GM18870 (cell line): ENCODE data around the gene TPST2.
"Not testable (repeated sequence)": the region's sequence is repeated elsewhere in the genome, so short reads cannot be mapped to it uniquely, and the experiment has no call there.

Experiments
- ATAC-seq: cut with Tn5 transposase; IDR thresholded peaks from one replicate; pipeline ENCODE4 v1.9.1; 2021; ENCODE audit warnings: moderate library complexity; ENCODE audit not compliant: unreplicated experiment

Gene TPST2

DNA sequence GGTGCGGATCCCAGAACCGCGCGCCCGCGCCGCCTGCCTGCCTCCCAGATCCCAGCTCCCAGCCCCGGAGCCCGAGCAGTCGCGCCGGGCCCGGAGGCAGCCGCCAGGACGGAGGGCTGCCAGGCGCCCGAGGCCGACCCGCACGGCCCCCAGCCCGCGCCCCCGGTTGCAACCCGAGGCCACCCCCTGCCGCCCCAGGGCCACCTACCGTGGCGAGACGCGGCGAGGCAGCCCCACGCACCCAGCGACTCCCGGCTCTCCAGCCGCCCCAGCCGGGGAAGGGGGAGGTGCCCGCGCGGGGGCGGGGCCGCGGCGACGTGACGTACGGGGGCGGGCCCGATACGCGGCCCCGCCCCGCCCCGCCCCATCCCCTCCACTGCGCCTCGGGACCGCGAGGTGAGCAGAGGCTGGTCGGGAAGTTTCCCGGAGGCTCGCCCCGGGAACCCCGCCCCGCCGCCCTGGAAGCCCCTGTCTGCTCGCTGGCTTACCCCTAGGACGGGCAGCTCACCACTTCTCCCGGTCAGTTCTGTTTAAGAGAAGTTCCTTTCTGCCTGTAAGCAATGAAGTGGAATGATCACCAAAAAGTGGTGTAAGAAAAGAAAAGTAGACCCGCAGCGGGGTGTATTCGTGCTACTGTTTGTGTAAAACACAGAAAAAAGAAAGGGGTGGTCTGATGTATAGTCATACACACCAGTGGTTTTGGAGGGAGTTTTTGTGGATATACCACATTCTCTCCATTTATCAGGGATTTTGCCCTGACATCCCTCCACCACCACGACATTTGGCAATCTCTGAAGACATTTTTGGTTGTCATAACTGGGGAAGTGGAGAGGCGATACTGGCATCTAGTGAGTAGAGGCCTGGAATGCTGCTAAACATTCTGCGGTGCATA, at the start of gene TPST2:
TPST2 (minus strand) TSS at position 288 of the 892 bp plus-strand sequence. CDS start 48,502 bp downstream, outside the sequence.
- no peak for ATAC-seq

DNA sequence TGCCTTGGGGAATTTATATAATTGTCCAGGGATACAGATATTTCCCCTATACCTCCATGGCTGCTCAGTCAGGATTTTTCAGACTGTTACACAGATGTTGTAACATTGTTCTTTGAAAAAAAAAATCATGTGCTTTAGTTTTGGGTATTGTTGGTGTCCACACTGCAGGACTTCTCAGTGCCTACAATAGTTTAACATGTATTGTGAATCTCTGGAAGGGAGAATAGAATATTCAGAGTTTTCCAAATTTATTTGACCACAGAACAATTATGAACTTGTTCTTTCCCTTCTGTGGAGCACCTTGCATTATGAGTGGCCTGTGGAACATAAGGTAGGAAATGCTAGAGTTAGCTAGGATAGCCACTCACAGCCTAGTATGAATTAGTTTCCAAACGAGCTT, 46.4 kb upstream of the TPST2 start:
- ATAC-seq, result no peak

DNA sequence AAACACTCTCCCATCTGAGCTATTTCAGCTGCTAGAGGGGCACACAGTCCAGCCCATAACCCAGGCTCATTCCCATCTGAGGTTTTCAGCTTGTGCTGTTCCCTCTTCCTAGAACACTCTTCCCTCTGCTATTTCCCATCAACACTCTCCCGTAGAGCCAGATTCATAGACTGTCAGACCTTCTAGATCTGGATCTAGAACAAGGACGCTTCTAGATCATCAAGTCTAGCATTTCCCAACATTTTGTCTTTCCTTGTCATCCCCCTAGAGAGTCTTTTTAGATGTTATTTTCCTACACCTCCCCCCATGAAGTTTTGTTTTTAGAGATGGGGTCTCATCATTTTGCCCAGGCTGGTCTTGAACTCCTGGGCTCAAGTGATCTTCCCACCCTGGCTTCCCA, 45.2 kb upstream of the TPST2 start:
- no peak for ATAC-seq

DNA sequence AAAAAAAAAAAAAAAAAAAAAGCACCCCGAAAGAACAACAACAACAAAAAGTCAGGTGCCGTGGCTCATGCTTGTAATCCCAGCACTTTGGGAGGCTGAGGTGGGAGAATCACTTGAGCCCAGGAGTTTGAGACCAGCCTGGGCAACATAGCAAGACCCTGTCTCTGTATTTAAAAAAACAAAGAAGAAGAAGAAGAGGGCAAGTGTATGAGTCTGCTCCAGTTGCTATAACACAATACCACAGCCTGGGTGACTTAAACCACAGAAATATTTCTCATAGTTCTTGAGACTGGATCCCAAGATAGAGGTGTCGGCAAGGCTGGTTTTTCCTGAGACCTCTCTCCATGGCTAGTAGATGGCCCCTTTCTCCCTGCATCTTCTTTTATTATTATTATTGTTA, 44.3 kb upstream of the TPST2 start:
- no peak for ATAC-seq

GRCh38 chr22:26632422-26633155, 42.7 kb upstream of the TPST2 start:
- ATAC-seq, result no peak

DNA sequence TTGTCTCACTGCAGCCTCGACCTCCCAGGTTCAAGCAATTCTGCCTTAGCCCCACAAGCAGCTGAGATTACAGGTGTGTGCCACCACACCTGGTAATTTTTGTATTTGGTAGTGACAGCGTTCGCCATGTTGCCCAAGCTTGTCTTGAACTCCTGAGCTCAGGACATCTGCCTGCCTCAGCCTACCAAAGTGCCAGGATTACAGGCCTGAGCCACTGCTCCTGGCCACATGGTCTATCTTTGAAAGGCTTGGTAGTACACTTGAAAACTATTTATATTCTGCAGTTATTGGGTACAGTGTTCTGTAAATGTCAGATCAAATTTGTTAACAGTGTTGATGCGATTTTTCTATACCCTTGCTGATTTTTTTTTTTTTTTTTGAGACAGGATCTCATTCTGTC, 41.4 kb upstream of the TPST2 start:
- no peak for ATAC-seq

GRCh38 chr22:26629988-26630761, 40.2 kb upstream of the TPST2 start:
- ATAC-seq, result no peak

DNA sequence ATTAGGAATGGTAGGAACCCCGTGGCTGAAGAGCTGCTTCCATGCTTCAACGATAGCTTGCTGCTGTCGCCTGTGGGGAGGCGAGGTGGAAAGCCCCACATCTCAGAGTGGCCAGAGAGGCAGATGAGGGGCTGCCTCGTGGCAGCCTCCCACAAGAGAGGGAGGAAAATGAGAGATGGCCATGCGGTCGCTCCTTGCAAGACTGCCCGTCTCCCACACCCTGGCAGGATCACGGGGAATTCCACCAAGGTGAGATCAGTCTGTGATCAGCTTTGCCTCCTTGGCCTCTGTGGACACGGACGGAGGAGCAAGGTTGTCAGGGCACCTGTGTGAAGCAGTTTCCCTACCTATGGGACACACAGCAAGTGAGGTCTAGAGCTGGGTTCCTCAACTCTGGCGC, 34.9 kb upstream of the TPST2 start:
- ATAC-seq, result no peak

GRCh38 chr22:26623984-26624383, 34.1 kb upstream of the TPST2 start:
- no peak for ATAC-seq

DNA sequence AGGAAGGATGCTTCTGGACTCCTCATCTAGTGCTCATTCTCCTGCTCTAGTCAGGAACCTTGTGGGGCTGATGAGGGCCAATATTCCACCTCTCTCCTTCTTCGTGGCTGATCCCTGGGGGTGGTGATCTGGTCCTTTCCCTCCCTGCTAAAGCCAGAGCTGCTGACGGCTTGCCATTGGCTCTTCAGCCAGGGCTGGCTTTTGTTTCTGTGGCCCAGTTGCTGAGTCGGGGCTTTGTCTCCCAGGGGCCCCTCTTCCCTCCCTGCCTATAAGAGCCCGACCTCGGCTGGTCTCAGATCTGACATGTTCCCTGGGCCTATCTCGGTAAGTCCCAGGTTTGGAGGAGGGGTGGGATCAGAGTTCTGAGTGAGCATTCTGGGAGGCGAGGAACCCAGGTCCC, 31.7 kb upstream of the TPST2 start, which contains the start of gene CRYBA4:
CRYBA4 (plus strand) TSS at position 301 of the 400 bp plus-strand sequence. CDS start 634 bp downstream, outside the sequence.
- no peak for ATAC-seq

DNA sequence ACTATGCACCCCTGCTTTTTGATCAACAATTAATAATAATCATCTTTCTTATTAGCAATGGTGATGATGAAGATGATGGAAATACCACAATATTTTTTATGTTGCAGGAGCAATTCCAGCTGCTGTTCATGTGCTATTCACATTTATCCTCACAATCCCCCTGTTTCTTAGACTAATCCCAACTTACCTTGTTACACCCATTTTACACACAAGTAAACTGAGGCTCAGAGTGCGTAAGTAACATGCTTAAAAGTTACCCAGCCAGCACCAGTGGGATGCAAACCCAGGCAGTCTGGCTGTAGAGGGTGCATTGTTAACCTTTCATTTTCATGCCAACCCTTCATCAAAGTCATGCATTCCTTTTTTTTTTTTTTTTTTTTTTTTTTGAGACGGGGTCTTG, 30.3 kb upstream of the TPST2 start:
- ATAC-seq, result no peak

- no peak for ATAC-seq
These were observed 29.6 kb upstream of the TPST2 start for GRCh38 chr22:26619510-26619909.

DNA sequence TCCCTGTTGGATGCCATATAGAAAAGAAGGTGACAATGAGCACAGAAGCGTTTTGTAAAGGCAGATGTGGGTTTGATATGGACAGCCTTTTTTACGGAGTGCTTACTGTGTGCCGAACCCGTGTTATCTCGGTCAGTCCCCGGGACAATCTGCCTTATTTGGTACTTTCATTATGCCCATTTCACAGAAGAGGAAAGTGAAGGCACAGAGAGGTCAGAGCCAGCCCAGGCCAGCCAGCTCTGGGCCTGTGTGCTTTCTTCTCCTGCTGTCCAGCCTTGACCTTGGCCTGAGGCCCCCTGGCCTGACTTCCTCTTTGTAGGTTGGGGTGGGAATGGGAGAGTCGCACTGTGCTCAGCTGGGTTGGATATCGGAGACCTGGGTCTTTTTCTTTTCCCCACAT, 28.5 kb upstream of the TPST2 start:
- ATAC-seq, result no peak

GRCh38 chr22:26617271-26618199, 27.6 kb upstream of the TPST2 start, which contains the start of gene CRYBB1:
Gene CRYBB1, minus strand, starts transcription at chr22:26618027. Its CDS starts 1,708 bp downstream, at chr22:26616319.
- no peak for ATAC-seq

DNA sequence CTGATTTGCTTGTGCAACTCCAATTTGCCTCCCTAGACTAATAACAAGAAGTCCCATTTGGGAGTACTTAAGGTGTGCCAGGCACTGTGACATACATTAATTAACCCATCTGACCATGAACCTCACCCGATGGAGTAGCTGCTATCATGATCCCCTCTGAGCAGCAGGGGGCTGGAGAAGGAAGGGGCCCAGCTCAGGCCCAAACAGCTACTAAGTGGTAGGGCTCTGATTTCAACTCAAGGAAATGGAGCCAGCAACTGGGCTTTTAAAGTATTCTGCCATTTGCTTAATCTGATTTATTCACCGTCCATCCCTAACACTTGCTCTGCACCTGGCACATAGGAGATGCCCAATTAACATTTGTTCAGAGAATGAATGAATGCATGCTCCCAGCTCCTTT, 26.7 kb upstream of the TPST2 start:
- ATAC-seq, result no peak

GRCh38 chr22:26615830-26616435, 26.0 kb upstream of the TPST2 start:
- ATAC-seq, result no peak

GRCh38 chr22:26615149-26615548, 25.2 kb upstream of the TPST2 start:
- ATAC-seq, result no peak

DNA sequence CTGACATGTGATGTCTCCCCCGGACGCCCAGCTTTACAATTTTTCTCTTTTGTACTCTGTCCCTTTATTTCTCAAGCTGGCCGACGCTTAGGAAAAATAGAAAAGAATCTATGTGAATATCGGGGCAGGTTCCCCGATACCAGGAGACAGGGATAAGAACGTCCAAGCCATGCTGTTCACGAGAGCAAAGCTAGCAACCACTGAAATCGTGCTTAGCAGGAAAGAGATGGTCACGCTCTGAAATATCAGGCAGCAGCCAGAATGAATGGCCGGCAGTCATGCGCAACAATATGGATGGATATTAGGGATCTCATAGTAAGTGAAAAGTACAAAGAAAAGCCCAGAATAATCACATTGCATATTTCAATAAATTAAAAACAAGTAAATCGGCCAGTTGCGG, 24.4 kb upstream of the TPST2 start:
- ATAC-seq, result no peak

DNA sequence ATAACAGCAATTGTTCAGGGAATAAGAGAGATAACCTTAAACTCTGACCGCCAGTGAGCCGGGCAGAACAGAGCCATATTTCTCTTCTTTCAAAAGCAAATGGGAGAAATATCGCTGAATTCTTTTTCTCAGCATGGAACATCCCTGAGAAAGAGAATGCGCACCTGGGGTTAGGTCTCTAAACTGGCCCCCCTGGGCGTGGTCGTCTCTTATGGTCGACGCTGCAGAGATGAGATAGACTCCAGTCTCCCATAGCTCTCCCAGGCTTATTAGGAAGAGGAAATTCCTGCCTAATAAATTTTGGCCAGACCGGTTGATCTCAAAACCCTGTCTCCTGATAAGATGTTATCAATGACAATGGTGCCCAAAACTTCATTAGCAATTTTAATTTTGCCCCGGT, 23.8 kb upstream of the TPST2 start:
- ATAC-seq, result not testable (repeated sequence)

GRCh38 chr22:26612652-26613051, 22.7 kb upstream of the TPST2 start:
- no peak for ATAC-seq
